IMR-90 (cell line): Measurements from ENCODE around the gene KLK1. TPM values are rescaled to one million over a fixed set of nuclear protein-coding genes. Genes with fewer than 3 reads are reported as not detected.

Source experiments
- ATAC-seq: fragments of 200-7000 bp; cut with Tn5 transposase; 2 replicates; pipeline ENCODE4 v1.9.1; 2020; ENCODE audit warnings: low read depth, mild to moderate bottlenecking, moderate library complexity
- BruUV-seq: library from RNA; stranded (reverse); fragments of 400-500 nt; replicated peaks from 2 replicates; lab custom pipeline; 2021; lab: Mats Ljungman, UMichigan
- CTCF ChIA-PET: fragments of 300-600 bp; formaldehyde crosslinking; extraction: SDS; loops from one replicate; lab custom pipeline; 2021; ENCODE audit warnings: antibody characterized with exemption; lab: Yijun Ruan, JAX
- POLR2A ChIA-PET: fragments of 300-600 bp; sonication (Branson Sonifier 250); formaldehyde crosslinking; loops from one replicate; lab custom pipeline; 2022; ENCODE audit warnings: antibody characterized with exemption; ENCODE audit not compliant: unreplicated experiment; lab: Charles Lee
- DNase-seq: peaks from one replicate; pipeline ENCODE4 v3.0.0; 2013
- H2AFZ ChIP-seq: replicated peaks from 2 replicates; pipeline ENCODE3; 2013; ENCODE audit warnings: low read length, mild to moderate bottlenecking; ENCODE audit not compliant: poor library complexity
- H2AK5ac ChIP-seq: 2 replicates; pipeline ENCODE4 v1.6.1; 2013; ENCODE audit warnings: low read depth, low read length, inconsistent platforms
- H2AK9ac ChIP-seq: replicated peaks from 2 replicates; pipeline ENCODE3; 2013; ENCODE audit warnings: mild to moderate bottlenecking, low read depth, low read length, moderate library complexity; ENCODE audit not compliant: poor library complexity
- H2BK120ac ChIP-seq: 2 replicates; pipeline ENCODE4 v1.6.1; 2013; ENCODE audit warnings: low read depth, low read length, inconsistent platforms
- H2BK15ac ChIP-seq: 3 replicates; pipeline ENCODE4 v1.6.1; 2013; ENCODE audit warnings: low read depth, low read length, inconsistent platforms
- H2BK20ac ChIP-seq: 2 replicates; pipeline ENCODE4 v1.6.1; 2013; ENCODE audit warnings: low read depth, mild to moderate bottlenecking, inconsistent platforms, low read length, moderate library complexity
- H2BK5ac ChIP-seq: 2 replicates; pipeline ENCODE4 v1.6.1; 2013; ENCODE audit warnings: mild to moderate bottlenecking, low read depth, low read length, inconsistent platforms; ENCODE audit not compliant: poor library complexity, severe bottlenecking
- H3K14ac ChIP-seq: replicated peaks from 2 replicates; pipeline ENCODE4 v1.6.1; 2013; ENCODE audit warnings: low read depth, low read length, inconsistent platforms
- H3K18ac ChIP-seq: 2 replicates; pipeline ENCODE4 v1.6.1; 2013; ENCODE audit warnings: low read depth, low read length, control low read depth
- H3K23ac ChIP-seq: 2 replicates; pipeline ENCODE4 v1.6.1; 2013; ENCODE audit warnings: low read depth, low read length, inconsistent platforms
- H3K27ac ChIP-seq: 2 replicates; pipeline ENCODE4 v1.5.1; 2013; ENCODE audit warnings: mild to moderate bottlenecking, control low read depth, low read length; ENCODE audit not compliant: insufficient read depth
- H3K27me3 ChIP-seq: 2 replicates; pipeline ENCODE4 v1.6.1; 2013; ENCODE audit warnings: low read length; ENCODE audit not compliant: control insufficient read depth, insufficient read depth
- H3K36me3 ChIP-seq: 2 replicates; pipeline ENCODE4 v1.6.1; 2013; ENCODE audit warnings: low read length, mixed read lengths; ENCODE audit not compliant: control insufficient read depth, insufficient read depth
- H3K4ac ChIP-seq: 2 replicates; pipeline ENCODE4 v1.6.1; 2013; ENCODE audit warnings: low read depth, low read length, inconsistent platforms
- H3K4me1 ChIP-seq: 2 replicates; pipeline ENCODE4 v1.6.1; 2013; ENCODE audit warnings: low read length, mixed read lengths; ENCODE audit not compliant: control insufficient read depth, insufficient read depth
- H3K4me2 ChIP-seq: 2 replicates; pipeline ENCODE4 v1.6.1; 2013; ENCODE audit warnings: low read depth, mild to moderate bottlenecking, control low read depth, low read length, moderate library complexity
- H3K4me3 ChIP-seq: 2 replicates; pipeline ENCODE4 v1.5.1; 2013; ENCODE audit warnings: low read depth, mild to moderate bottlenecking, control low read depth, low read length, moderate library complexity; ENCODE audit not compliant: insufficient read depth
- H3K56ac ChIP-seq: 2 replicates; pipeline ENCODE4 v1.6.1; 2013; ENCODE audit warnings: low read length, inconsistent platforms; ENCODE audit not compliant: insufficient read depth; ENCODE audit errors: extremely low read depth
- H3K79me1 ChIP-seq, 2 experiments: 2 replicates each; pipeline ENCODE4 v1.6.1; 2013; ENCODE audit warnings: low read length in 2 of 2, inconsistent platforms in 1 of 2, low read depth in 1 of 2
- H3K9ac ChIP-seq: 2 replicates; pipeline ENCODE4 v1.6.1; 2013; ENCODE audit warnings: low read depth, low read length, control low read depth
- H3K9me1 ChIP-seq: 2 replicates; pipeline ENCODE4 v1.6.1; 2013; ENCODE audit warnings: low read length, inconsistent platforms; ENCODE audit not compliant: insufficient read depth
- H3K9me3 ChIP-seq: 2 replicates; pipeline ENCODE4 v1.6.1; 2013; ENCODE audit warnings: low read length; ENCODE audit not compliant: control insufficient read depth, insufficient read depth
- H4K20me1 ChIP-seq: 2 replicates; pipeline ENCODE4 v1.6.1; 2013; ENCODE audit warnings: low read length, inconsistent platforms; ENCODE audit not compliant: insufficient read depth
- H4K5ac ChIP-seq: 2 replicates; pipeline ENCODE4 v1.6.1; 2013; ENCODE audit warnings: mild to moderate bottlenecking, low read depth, low read length, control low read depth
- H4K8ac ChIP-seq, 2 experiments: 2 replicates each; pipeline ENCODE4 v1.6.1; 2013; ENCODE audit warnings: low read depth in 2 of 2, low read length in 2 of 2, control low read depth in 1 of 2, inconsistent platforms in 1 of 2
- H4K91ac ChIP-seq: 2 replicates; pipeline ENCODE4 v1.6.1; 2013; ENCODE audit warnings: low read depth, low read length, inconsistent platforms; ENCODE audit not compliant: insufficient read depth
- BHLHE40 ChIP-seq: fragments of 150-350 bp; IDR thresholded peaks from 2 replicates; pipeline ENCODE4 v1.6.1; 2016; ENCODE audit warnings: mild to moderate bottlenecking, low read depth, low read length
- ELK1 ChIP-seq: fragments of 150-350 bp; IDR thresholded peaks from 2 replicates; pipeline ENCODE4 v1.6.1; 2016; ENCODE audit warnings: low read depth, mild to moderate bottlenecking, low read length, moderate library complexity, borderline replicate concordance
- FOS ChIP-seq: fragments of 150-350 bp; IDR thresholded peaks from 2 replicates; pipeline ENCODE4 v1.6.1; 2016; ENCODE audit warnings: low read depth, low read length
- MAFK ChIP-seq: IDR thresholded peaks from 2 replicates; pipeline ENCODE4 v1.6.1; 2012; ENCODE audit warnings: low read depth, low read length, improper control_type of control experiment
- MAZ ChIP-seq: IDR thresholded peaks from 2 replicates; pipeline ENCODE4 v1.6.1; 2012; ENCODE audit warnings: low read depth, mild to moderate bottlenecking, low read length, improper control_type of control experiment, moderate library complexity, borderline replicate concordance
- NFE2L2 ChIP-seq: fragments of 150-350 bp; IDR thresholded peaks from 2 replicates; pipeline ENCODE4 v1.6.1; 2016; ENCODE audit warnings: low read depth, mild to moderate bottlenecking, low read length
- SMC3 ChIP-seq: fragments of 150-350 bp; IDR thresholded peaks from 2 replicates; pipeline ENCODE4 v1.6.1; 2016; ENCODE audit warnings: low read depth, mild to moderate bottlenecking, antibody characterized with exemption, low read length, moderate library complexity
- USF2 ChIP-seq: fragments of 150-350 bp; IDR thresholded peaks from 2 replicates; pipeline ENCODE4 v1.6.1; 2017; ENCODE audit warnings: mild to moderate bottlenecking, antibody characterized with exemption, low read length, low read depth
- WGBS, 2 experiments: methylation state at CpG; one replicate each; pipeline versions ENCODE4 v1.1.5 to v1.1.7; 2013; ENCODE audit warnings: missing lambda C conversion rate in 2 of 2; ENCODE audit not compliant: insufficient read length in 1 of 2; ENCODE audit errors: extremely low coverage in 2 of 2; 5-methylcytosine and 5-hydroxymethylcytosine counted together
- dilution Hi-C: fragments of 300-500 bp; cut with HindIII; formaldehyde crosslinking; loops from one replicate; pipeline ENCODE4 v1.14.3; 2018; ENCODE audit warnings: low sequenced_read_pairs; ENCODE audit not compliant: unreplicated experiment
- in situ Hi-C: fragments of 300-500 bp; cut with MboI; formaldehyde crosslinking; loops from 3 replicates; pipeline ENCODE4 v1.14.3; 2019; ENCODE audit warnings: low sequenced_read_pairs, inconsistent platforms, mixed read lengths
- intact Hi-C: fragments of 100-400 bp; cut with micrococcal nuclease; formaldehyde crosslinking; loops from 2 replicates; pipeline ENCODE4 v1.10.0; 2022
- polyA plus RNA-seq, 3 experiments: library from polyadenylated mRNA; depleted of rRNA; stranded (reverse); fragments of >200 nt; gene quantifications; 2 replicates each; pipeline ENCODE4 v1.2.3, GENCODE V29; 2012; ENCODE audit warnings: low replicate concordance in 1 of 3
- total RNA-seq: library from RNA; depleted of rRNA; stranded (reverse); fragments of >200 nt; gene quantifications from 2 replicates; pipeline ENCODE4 v1.2.3, GENCODE V29; 2012

The KLK1 gene
- total and polyA plus RNA-seq, 2 of the 4 experiments (the other 2 are of a cell fraction), result not detected

- Histone ChIP-seq H2BK20ac (no peak overlapping the region), H3K27me3 (peaks cover 1% of the 10 kb centered on the region; the same call in 1 of the 2 replicates), H4K91ac (no peak overlapping the region), H3K4me3 (no peak overlapping the region), H3K23ac (no peak overlapping the region), H3K4ac (no peak overlapping the region), H3K56ac (no peak overlapping the region), H2BK15ac (no peak overlapping the region), H3K14ac (no peak overlapping the region), H3K79me1 (no peaks in the 10 kb centered on the region), H2BK5ac (no peak overlapping the region), H3K9me1 (no peaks in the 10 kb centered on the region), H2BK120ac (no peak overlapping the region), H3K18ac (no peak overlapping the region), H2AK5ac (no peak overlapping the region), H2AK9ac (no peak overlapping the region), H3K4me1 (no peaks in the 10 kb centered on the region), H2AFZ (no peak overlapping the region), H3K4me2 (no peak overlapping the region), H3K9me3 (no peaks in the 10 kb centered on the region), H4K20me1 (no peaks in the 10 kb centered on the region), H3K9ac (no peak overlapping the region), H3K27ac (no peak overlapping the region), H4K5ac (no peak overlapping the region), H4K8ac (no peak overlapping the region), H3K36me3 (no peaks in the 10 kb centered on the region)
- dilution Hi-C loops (no loop called here), in situ Hi-C loops (no loop called here), intact Hi-C loops (no loop called here)
- DNase-seq, result no peak
- TF ChIP-seq BHLHE40 (no peak), MAFK (no peak), ELK1 (no peak), FOS (no peak), MAZ (no peak), USF2 (no peak), NFE2L2 (no peak), SMC3 (no peak)
- BruUV-seq, result no TSS peak
- ChIA-PET CTCF (no interaction called here), POLR2A (no interaction called here)
- WGBS, 2 experiments, result 49% methylated on average over 4 of the region's 7 CpGs; no CpG with 5 or more reads in 1 of the 2 experiments
- no peak for ATAC-seq
These were observed 7.4 kb upstream of the KLK1 start for GRCh38 chr19:50831026-50831396.
